Fibroblast of lung (primary cell): Measurements from ENCODE around the gene GPC6. TPM values are rescaled to one million over a fixed set of nuclear protein-coding genes. Genes with fewer than 3 reads are reported as not detected.

Experiments used
- DNase-seq, 2 donors: peaks; one replicate each; pipeline versions ENCODE4 v3.0.0 to v3.0.0-alpha.2; 2010; ENCODE audit warnings: low read depth in 2 of 2
- H2AFZ ChIP-seq: 2 replicates; pipeline ENCODE4 v1.5.1; 2012; ENCODE audit warnings: low read length, control low read depth, inconsistent platforms
- H3K27ac ChIP-seq: 2 replicates; pipeline ENCODE4 v1.5.1; 2011; ENCODE audit warnings: low read length, control low read depth; ENCODE audit not compliant: insufficient read depth
- H3K27me3 ChIP-seq: 2 replicates; pipeline ENCODE4 v1.5.1; 2011; ENCODE audit warnings: mild to moderate bottlenecking, low read length; ENCODE audit not compliant: control insufficient read depth, insufficient read depth
- H3K36me3 ChIP-seq: 2 replicates; pipeline ENCODE4 v1.5.1; 2011; ENCODE audit warnings: low read length; ENCODE audit not compliant: control insufficient read depth, insufficient read depth
- H3K4me1 ChIP-seq: 2 replicates; pipeline ENCODE4 v1.5.1; 2011; ENCODE audit warnings: low read length; ENCODE audit not compliant: control insufficient read depth, insufficient read depth; ENCODE audit errors: extremely low read depth
- H3K4me2 ChIP-seq: 2 replicates; pipeline ENCODE4 v1.5.1; 2011; ENCODE audit warnings: low read length, control low read depth; ENCODE audit not compliant: insufficient read depth; ENCODE audit errors: extremely low read depth
- H3K4me3 ChIP-seq, 4 experiments: fragments of 200-600 bp in 1 of 4; sonication (generic) in 1 of 4; replicated peaks in 1 of 4; 2 replicates each; pipeline ENCODE4 v1.5.1; 2011 to 2016; ENCODE audit warnings: low read length in 4 of 4, low read depth in 3 of 4, mild to moderate bottlenecking in 3 of 4, control low read depth in 2 of 4, inconsistent platforms in 1 of 4, mixed read lengths in 1 of 4; ENCODE audit not compliant: insufficient read depth in 1 of 4; ENCODE audit errors: control extremely low read depth in 1 of 4
- H3K79me2 ChIP-seq: 2 replicates; pipeline ENCODE4 v1.5.1; 2012; ENCODE audit warnings: mild to moderate bottlenecking, low read length, inconsistent platforms; ENCODE audit not compliant: control insufficient read depth, insufficient read depth
- H3K9ac ChIP-seq: 2 replicates; pipeline ENCODE4 v1.5.1; 2011; ENCODE audit warnings: mild to moderate bottlenecking, low read length, control low read depth; ENCODE audit not compliant: insufficient read depth
- H3K9me3 ChIP-seq: 2 replicates; pipeline ENCODE4 v1.5.1; 2012; ENCODE audit warnings: low read depth, low read length; ENCODE audit not compliant: control insufficient read depth, insufficient read depth
- H4K20me1 ChIP-seq: 2 replicates; pipeline ENCODE4 v1.5.1; 2011; ENCODE audit warnings: low read length; ENCODE audit not compliant: control insufficient read depth, insufficient read depth; ENCODE audit errors: extremely low read depth
- EZH2 ChIP-seq: IDR thresholded peaks from 2 replicates; pipeline ENCODE4 v1.5.1; 2012; ENCODE audit warnings: low read length, control low read depth, mild to moderate bottlenecking; ENCODE audit errors: missing control alignments
- polyA plus RNA-seq, 2 donors: library from polyadenylated mRNA; depleted of rRNA in 1 of 2; stranded (reverse) in 1 of 2; unstranded in 1 of 2; fragments of >200 nt; gene quantifications; 2 replicates each; pipeline ENCODE4 v1.2.1, GENCODE V29; 2011 to 2012; ENCODE audit warnings: missing spikeins in 1 of 2
- total RNA-seq: library from RNA; depleted of rRNA; stranded (reverse); fragments of >200 nt; gene quantifications from 2 replicates; pipeline ENCODE4 v1.2.1, GENCODE V29; 2014
- TF ChIP-seq, protein P1 (sequence below), 2 donors: IDR thresholded peaks in 1 of 2; conservative IDR thresholded peaks in 1 of 2; 1 replicate in 1 of 2; 2 replicates in 1 of 2; pipeline ENCODE4 v1.5.1; 2011 to 2012; ENCODE audit warnings: low read length in 2 of 2, control low read depth in 1 of 2, inconsistent platforms in 1 of 2, low read depth in 1 of 2, mild to moderate bottlenecking in 1 of 2

The GPC6 gene
- total and polyA plus RNA-seq, 2 donors (not counting 1 experiment from before 2014, with no cell fraction given): 11.2 to 33.7 TPM

DNA sequence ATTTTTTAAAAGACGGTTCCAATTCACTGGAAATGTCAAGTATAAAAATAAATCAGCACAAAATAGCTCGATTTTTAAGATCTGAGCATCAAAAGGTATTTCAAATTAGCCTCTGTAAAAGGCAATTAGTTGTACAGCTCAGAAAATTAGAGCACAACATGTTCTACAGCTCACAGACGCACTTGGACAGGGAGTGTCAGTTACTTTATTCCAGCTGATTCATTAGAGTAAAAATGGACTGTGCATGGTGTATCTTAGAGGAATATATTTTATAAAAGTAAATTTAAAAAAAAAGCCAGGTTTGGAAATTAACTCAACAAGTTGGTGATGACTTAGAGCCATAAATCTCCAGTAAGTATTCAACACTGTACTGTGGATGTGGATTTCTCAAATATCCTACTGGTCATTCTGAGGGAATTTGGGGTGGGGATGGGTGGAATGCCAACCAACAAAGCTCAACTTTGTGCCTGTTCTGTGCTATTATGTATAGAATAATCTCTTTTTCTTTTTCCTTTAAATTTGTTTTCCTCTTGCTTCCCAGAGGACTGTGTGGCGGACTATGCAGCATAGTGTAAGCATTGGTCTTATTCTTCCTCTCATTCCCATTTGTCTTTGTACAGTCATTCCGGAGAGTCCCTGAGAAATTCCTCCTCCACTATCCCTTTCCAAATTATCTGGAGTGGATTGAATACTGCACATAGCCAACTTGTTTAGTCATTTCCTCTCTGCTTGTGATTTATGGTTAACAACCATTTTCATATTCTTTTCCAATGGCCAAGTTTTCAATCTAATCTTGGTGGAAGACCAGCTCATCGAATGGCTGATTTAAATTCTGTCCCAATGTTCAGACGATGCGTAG, 1083.6 kb downstream of the GPC6 start:
- no peaks in the 10 kb centered on the region for H3K79me2 ChIP-seq
- H3K4me3 ChIP-seq: no peak overlapping the region
- no peak overlapping the region for H2AFZ ChIP-seq
- peak; percentile 73 to 96 for DNase-seq
- peak overlapping the region; percentile 15 for H3K4me2 ChIP-seq
- H3K36me3 ChIP-seq: no peaks in the 10 kb centered on the region
- peaks cover 21% of the 10 kb centered on the region for H3K4me1 ChIP-seq
- H4K20me1 ChIP-seq: no peaks in the 10 kb centered on the region
- TF ChIP-seq EZH2: no peak
- TF ChIP-seq, protein P1, sequence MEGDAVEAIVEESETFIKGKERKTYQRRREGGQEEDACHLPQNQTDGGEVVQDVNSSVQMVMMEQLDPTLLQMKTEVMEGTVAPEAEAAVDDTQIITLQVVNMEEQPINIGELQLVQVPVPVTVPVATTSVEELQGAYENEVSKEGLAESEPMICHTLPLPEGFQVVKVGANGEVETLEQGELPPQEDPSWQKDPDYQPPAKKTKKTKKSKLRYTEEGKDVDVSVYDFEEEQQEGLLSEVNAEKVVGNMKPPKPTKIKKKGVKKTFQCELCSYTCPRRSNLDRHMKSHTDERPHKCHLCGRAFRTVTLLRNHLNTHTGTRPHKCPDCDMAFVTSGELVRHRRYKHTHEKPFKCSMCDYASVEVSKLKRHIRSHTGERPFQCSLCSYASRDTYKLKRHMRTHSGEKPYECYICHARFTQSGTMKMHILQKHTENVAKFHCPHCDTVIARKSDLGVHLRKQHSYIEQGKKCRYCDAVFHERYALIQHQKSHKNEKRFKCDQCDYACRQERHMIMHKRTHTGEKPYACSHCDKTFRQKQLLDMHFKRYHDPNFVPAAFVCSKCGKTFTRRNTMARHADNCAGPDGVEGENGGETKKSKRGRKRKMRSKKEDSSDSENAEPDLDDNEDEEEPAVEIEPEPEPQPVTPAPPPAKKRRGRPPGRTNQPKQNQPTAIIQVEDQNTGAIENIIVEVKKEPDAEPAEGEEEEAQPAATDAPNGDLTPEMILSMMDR (conservative IDR thresholded peaks at IDR 0.05 in 1 of 2, IDR thresholded peaks at IDR 0.05 in 1 of 2; ENCODE audit: low read depth in 1 of 2, low read length in 2 of 2): no peak
- no peaks in the 10 kb centered on the region for H3K27me3 ChIP-seq
- H3K9me3 ChIP-seq: no peaks in the 10 kb centered on the region
- no peak overlapping the region for H3K9ac ChIP-seq
- peak overlapping the region; percentile 49 for H3K27ac ChIP-seq

DNA sequence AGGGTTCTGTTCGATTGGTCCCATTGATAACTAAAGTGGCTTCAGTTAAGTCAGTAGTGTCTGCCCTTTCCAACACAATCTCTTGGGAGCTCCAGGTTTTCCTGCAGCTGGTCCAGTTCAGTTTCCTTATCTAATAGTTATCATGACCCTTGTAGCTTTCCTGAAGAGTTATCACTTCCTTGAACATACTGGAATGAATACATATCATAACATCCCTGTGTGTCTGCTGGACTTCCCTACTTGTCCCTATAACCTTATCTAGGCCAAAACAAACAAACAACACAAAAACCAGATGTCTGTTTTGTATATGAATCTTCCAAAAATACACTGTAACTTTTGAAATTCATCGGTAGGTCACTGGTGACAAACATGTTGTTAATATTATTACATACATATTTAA, 1085.3 kb downstream of the GPC6 start:
- Histone ChIP-seq H2AFZ (no peak overlapping the region), H3K4me2 (no peak overlapping the region), H3K27ac (no peak overlapping the region), H3K9me3 (no peaks in the 10 kb centered on the region), H3K4me1 (peaks cover 20% of the 10 kb centered on the region), H3K9ac (no peak overlapping the region), H3K79me2 (no peaks in the 10 kb centered on the region), H3K27me3 (no peaks in the 10 kb centered on the region), H3K4me3 (no peak overlapping the region), H4K20me1 (no peaks in the 10 kb centered on the region), H3K36me3 (no peaks in the 10 kb centered on the region)
- TF ChIP-seq EZH2: no peak
- TF ChIP-seq, protein P1 (conservative IDR thresholded peaks at IDR 0.05 in 1 of 2, IDR thresholded peaks at IDR 0.05 in 1 of 2; ENCODE audit: low read depth in 1 of 2, low read length in 2 of 2): no peak
- DNase-seq: no peak

- peaks cover 23% of the 10 kb centered on the region for H3K4me1 ChIP-seq
- no peak overlapping the region for H3K9ac ChIP-seq
- H3K27me3 ChIP-seq: no peaks in the 10 kb centered on the region
- H4K20me1 ChIP-seq: no peaks in the 10 kb centered on the region
- no peaks in the 10 kb centered on the region for H3K36me3 ChIP-seq
- no peaks in the 10 kb centered on the region for H3K9me3 ChIP-seq
- no peak overlapping the region for H3K4me3 ChIP-seq
- DNase-seq: peak in 1 of 2 donors; percentile 32
- TF ChIP-seq, protein P1 (conservative IDR thresholded peaks at IDR 0.05 in 1 of 2, IDR thresholded peaks at IDR 0.05 in 1 of 2; ENCODE audit: low read depth in 1 of 2, low read length in 2 of 2): no peak
- TF ChIP-seq EZH2: no peak
- H3K4me2 ChIP-seq: no peak overlapping the region
- H3K79me2 ChIP-seq: no peaks in the 10 kb centered on the region
- H2AFZ ChIP-seq: no peak overlapping the region
- H3K27ac ChIP-seq: no peak overlapping the region
Observed at GRCh38 chr13:94312511-94313216, 1086.1 kb downstream of the GPC6 start.
